Hematopoietic multipotent progenitor cell (in vitro differentiated cells): Measurements from ENCODE around the gene CLEC4A. TPM values are rescaled to one million over a fixed set of nuclear protein-coding genes. Genes with fewer than 3 reads are reported as not detected.
"Not testable (repeated sequence)": the region's sequence is repeated elsewhere in the genome, so short reads cannot be mapped to it uniquely, and the experiment has no call there.

Experiments used
- DNase-seq, 3 donors: peaks; one replicate each; pipeline ENCODE4 v3.0.0-alpha.2; 2011 to 2015; ENCODE audit warnings: low read depth in 2 of 3, low spot score in 2 of 3
- total RNA-seq: library from RNA; depleted of rRNA; stranded (reverse); fragments of >200 nt; gene quantifications from one replicate; pipeline ENCODE4 v1.2.3, GENCODE V29; 2012

Gene CLEC4A
- 0.27 TPM for total RNA-seq

DNA sequence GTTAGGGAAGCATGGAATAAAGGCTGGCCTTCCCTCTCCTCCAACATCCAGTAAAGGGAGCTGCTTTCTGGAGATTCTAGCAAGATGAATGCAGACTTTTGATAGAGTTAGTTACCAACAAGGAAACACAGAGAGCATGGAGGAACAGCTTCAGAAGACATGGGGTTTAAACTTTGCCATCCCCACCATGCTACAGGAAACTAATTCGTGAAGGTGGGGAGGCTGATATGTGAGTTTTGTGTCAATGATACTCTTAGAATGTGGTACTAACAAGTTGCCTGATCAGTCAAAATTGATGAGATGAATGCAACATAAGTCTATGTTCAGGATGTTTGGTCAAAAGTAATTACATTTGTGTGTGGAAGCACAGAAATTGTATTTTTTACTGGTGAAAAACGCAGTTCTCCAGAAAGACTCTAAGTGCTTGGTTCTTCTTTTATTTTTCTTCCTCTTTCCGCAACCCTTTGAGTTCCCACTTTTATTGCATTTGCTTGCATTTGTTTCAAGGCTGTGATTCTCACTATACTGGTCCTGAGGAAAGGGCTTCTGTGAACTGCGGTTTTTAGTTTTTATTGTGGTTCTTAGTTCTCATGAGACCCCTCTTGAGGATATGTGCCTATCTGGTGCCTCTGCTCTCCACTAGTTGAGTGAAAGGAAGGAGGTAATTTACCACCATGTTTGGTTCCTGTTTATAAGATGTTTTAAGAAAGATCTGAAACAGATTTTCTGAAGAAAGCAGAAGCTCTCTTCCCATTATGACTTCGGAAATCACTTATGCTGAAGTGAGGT is at the start of gene CLEC4A:
CLEC4A (plus strand) TSS at position 494 of the 789 bp plus-strand sequence; CDS start at position 756, 262 bp downstream.
- peak in 2 of 3 donors; percentile 75 to 92 for DNase-seq

DNA sequence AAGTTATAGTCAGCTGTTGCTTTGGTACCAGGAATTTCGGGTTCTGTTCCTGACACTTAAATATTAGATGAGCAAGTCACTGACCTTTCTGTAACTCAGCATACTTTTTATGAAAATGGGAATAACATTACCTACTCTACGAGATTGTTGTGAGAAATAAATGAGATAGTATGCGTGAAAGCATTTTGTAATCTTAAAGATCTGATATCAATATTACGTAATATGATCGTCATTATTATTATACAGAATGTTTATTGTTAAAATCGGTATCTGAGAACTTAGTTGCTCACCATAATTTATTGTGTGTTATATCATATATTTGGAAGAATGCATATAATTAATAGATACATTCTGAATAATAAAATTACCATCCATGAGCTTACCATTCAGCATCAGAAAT is 47.5 kb upstream of the CLEC4A start:
- DNase-seq = no peak

DNA sequence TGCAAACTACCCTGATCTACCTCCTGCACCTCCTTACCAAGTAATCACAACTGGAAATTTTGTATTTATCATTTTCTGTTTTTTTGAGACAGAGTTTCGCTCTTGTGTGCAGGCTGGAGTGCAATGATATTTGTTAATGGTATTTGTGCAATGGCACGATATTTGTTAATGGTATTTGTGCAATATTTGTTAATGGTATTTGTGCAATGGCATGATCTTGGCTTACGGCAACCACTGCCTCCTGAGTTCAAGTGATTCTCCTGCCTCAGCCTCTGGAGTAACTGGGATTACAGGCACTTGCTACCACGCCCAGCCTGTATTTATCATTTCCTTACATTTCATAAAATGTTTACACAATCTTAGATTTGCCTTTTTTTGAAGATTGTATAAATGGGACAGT is 47.1 kb upstream of the CLEC4A start:
- no peak for DNase-seq

DNA sequence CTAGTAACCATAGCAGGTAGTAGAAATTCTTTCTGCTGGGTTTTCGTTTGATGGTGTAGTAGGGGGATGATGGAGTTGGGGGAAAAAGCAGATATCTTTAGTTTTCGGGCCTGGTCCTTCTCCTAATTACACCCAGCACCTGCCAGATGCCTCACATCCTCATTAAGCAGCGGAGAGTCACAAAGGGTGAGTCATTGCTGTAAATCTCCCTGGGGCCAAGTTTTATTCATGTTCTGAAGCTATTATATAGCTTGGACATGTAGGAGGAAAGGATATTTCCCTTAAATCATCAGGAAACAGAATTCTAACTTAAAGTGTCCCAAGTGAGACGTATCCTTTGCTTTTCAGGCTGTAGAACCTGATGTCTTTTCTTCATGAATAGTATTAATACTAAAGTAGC is 46.2 kb upstream of the CLEC4A start:
- DNase-seq = no peak

DNA sequence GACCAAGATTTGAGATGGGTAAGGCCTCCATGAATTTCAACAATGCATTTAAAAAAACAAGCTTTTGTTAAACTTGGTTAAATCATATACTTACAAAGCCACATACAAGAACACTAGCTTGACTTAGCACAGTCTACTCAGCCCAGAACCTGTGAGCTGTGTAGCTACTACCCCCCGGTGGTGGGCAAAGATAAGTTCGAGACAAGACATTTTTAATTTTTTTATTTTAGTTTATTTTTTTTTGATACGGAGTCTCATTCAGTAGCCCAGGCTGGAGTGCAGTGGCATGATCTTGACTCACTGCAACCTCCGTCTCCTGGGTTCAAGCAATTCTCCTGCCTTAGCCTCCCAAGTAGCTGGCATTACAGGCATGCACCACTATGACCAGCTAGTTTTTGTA is 45.0 kb upstream of the CLEC4A start:
- DNase-seq = peak; percentile 37 to 86 (median 78)

DNA sequence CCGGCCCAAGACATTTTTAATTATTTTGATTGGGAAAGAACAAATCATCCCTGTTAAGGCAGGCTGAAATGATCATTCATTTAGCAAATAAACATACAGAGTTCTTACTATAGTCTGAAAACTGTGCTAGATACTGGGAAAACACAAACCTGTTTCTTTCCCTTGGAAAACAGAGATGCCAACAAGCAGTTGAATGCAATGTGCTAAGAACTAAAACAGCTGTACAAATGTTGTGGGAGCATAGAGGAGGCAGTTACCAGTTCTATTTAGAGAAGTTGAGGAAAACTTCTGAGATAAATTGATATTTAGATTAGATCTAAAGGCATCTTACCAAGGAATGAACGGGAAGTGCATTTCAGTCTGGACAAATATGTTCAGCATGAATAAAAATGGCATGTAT is 44.5 kb upstream of the CLEC4A start:
- DNase-seq = no peak

DNA sequence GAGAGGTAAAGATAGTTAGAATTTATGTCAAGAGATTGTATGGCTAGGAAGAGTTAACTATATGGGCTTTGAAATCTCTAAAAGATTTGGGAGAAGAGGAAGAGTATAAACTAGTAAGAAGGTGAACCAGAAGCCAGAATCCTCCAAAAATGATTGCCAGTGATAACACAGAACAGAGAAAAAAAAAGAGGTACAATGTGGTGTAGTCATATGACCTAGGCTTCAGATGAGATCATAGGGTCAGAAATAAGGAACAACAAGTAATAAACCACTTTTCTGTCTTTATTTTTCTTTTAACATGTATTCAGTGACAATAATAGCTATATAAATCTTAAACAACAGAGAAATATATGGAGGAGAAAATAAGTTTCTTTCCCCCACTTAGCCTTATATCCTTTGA is 43.3 kb upstream of the CLEC4A start:
- peak in 1 of 3 donors; percentile 57 for DNase-seq

DNA sequence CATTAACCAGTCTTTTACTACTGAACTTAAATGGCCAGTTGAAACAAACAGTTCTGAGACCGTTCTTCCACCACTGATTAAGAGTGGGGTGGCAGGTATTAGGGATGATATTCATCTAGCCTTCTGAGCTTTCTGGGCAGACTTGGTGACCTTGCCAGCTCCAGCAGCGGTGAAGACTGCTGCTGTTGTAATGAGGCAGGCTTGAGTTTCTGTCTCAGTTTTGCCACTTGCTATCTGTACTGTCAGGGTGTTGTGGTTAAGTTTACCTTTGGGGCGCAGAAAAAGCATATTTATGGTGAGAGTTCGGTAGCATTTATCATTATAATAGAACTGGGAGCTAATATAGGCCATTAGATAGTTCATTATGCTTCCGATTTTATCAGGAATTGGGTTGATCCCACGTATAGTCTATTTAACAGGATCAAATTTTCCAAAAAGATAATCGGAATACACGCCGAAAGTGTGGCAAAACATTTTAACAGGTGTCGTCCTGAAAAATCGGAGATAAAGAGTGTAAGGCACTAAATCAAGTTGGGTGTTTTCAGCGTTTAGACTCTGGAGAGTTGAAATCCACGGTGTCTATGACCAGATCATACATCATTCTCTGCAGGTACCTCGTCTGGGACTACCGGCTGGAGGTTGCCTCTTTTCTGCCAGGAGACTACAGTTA is 42.0 kb upstream of the CLEC4A start:
- DNase-seq = peak in 1 of 3 donors; percentile 12

DNA sequence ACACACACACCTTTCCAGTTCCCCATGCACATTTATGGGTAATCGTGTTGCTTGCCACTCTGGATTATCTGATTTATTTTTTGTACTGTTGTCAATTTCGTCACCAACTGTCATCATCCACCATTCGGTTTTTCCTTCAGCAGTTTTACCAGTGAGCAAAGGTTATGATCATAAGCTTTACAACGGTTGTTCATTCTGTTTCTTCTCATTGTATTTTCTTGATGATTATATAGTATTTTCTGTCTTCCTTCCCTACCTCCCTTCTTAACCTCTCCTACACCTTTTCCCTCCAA is 40.7 kb upstream of the CLEC4A start:
- DNase-seq = no peak

DNA sequence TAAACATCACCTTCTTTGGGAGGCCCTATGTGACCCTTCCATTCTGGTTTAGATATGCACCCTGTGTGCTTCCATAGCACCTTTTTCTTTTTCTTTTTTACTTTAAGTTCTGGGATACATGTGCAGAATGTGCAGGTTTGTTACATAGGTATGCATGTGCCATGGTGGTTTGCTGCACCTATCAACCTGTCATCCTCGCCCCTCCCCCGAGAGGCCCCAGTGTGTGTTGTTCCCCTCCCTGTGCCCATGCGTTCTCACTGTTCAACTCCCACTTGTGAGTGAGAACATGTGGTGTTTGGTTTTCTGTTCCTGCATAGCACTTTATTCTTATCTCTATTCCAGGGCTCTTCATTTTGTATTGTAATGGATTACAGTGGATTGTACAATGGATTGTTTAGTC is 39.1 kb upstream of the CLEC4A start:
- not testable (repeated sequence) for DNase-seq

DNA sequence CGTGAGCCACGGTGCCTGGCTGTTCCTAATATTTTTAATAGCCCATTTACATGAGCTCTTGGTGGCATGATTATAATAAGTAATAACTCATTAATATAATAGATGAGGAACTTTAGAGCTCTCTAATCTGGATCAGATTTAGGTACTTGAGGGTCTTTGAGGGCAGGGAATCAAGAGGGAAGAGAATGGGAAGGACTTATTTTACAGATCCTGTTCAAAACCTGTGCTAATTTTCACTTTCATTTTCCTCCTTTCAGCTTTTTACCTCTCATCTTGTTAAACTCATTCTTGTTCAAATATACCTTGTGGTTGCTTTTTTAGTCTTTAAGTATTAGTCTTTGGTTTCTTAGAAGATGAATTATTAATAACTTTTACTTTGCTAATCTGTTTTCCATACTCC is 35.8 kb upstream of the CLEC4A start:
- no peak for DNase-seq

DNA sequence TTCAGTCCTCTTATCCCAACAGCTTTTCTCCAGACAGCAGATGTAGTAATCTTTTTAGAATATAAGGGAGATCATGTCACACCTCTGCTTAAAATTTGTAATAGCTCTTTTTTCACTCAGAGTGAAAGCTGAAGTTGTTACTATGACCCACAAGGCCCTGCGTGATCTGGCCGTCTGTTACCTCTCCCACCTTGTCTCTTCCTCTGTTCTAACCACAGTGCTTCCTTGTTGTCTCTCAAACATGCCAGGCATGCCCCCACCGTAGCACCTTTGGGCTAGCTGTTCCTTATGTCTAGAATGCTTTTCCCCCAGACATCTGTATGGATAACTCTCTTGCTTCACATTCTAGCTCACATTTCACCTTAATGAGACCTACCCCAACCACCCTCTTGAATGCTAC is 34.8 kb upstream of the CLEC4A start:
- no peak for DNase-seq

DNA sequence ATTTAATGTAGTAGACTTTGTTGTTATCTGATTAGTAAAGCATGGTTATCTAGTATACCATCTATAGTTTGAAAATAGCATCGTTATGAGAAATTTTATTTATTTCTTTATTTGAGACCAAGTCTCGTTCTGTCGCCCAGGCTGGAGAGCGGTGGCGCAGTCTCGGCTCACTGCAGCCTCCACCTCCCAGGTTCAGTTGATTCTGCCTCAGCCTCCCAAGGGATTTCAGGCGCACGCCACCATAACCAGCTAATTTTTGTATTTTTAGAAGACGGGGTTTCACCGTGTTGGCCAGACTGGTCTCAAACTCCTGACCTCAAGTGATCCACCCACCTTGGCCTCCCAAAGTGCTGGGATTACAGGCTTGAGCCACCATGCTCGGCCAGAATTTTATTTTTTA is 34.1 kb upstream of the CLEC4A start:
- not testable (repeated sequence) for DNase-seq

DNA sequence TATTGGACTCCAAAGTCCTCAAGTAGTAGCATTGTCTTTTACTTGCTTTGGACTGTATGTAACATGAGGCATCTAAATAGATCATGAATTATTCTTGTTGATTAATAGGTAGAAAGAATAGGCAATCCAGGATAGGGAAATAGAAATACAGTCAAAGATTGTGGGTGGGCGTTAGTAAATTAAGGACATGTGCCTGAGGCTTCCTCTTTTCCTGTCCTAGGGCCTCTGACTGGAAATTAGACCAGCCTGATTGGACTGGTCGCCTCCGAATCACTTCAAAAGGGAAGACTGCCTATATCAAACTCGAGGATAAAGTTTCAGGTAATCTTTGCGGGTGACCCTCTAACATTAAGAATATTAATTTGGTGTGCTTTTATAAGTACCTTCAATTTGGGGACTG is 33.7 kb upstream of the CLEC4A start:
- DNase-seq = no peak

DNA sequence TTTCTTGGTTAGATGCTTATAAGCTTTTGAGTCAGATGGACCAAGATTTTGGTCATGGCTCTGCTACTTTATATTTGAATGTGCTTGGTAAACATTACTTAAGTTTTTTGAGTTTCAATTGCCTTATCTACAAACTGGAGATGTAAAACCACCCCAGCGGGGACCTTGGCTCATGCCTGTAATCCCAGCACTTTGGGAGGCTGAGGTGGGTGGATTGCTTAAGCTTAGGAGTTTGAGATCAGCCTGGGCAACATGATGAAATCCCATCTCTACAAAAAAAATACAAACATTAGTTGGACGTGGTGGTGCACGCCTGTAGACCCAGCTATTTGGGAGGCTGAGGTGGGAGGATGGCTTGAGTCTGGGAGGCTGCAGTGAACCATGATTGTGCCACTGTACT is 30.1 kb upstream of the CLEC4A start:
- no peak for DNase-seq

DNA sequence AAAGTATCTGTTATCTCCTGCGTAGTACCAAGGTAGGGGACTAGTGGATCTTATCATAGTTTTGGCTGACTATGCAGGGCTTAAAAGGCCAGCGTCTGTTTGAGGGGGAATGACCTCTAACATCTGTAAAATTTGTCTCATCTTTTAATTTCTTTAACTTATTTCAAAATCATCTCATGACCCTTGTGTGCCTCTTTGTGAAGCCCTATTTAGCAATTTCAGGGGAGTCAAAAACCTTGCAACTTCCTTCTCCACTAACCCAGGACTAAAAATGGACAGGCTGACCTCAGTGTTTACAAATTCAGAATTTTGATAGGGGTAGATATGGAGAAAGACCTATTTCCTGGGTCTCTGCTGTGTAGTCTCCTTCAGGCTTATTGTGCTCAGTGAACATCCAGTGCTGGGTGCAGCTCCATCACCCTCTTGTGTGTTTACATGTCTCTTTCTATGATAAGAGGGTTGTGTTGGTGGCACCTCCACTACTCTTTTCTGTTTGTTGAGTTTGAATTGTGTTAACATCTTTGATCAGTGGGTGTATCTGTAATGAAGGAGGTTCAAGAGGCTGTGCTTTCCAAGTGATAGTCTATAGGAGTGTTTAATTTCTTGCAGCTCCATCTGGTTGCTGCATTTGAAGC is 27.0 kb upstream of the CLEC4A start:
- DNase-seq = no peak

DNA sequence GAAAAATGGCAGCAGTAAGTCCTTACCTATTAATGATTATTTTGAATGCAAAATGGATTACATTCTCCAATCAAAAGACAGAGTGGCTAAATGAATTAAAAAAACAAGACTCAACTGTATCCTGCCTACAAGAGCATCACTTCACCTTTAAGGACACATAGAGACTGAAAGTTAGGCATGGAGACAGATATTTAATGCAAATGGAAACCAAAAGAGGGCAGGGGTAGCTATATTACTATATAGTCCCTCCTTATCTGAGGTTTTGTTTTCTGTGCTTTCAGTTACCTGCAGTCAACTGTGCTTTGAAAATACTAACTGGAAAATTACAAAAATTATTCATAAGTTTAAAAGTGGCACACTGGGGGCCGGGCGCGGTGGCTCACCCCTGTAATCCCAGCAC is 24.2 kb upstream of the CLEC4A start:
- no peak for DNase-seq

DNA sequence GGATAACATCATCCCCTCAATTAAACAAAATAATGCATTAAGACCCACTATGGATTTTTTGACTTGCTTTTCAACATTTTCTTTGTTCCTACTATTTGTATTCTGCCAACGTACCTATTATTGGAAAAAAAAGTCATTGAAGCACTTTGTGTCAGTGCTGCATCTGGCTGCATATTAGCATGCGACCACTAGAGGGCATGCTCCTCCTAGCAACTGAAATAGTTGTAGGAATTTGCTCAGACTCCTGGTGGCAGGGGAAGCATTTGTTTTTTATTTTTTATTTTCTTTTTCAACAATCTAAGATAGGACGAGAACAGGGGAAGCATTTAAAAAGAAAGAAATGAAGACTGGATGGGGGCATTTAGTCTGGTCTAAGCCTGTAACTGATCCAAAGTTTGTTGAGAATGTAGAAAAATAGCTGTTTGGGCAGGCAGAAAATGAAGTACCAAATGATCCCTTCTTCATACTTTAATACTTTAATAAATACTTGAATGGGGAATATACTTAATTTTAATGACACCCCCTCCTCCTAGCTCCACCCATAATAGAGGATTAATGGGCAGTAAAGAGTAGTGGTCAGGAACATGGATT is 14.5 kb upstream of the CLEC4A start:
- DNase-seq = peak; percentile 56 to 85 (median 71)

DNA sequence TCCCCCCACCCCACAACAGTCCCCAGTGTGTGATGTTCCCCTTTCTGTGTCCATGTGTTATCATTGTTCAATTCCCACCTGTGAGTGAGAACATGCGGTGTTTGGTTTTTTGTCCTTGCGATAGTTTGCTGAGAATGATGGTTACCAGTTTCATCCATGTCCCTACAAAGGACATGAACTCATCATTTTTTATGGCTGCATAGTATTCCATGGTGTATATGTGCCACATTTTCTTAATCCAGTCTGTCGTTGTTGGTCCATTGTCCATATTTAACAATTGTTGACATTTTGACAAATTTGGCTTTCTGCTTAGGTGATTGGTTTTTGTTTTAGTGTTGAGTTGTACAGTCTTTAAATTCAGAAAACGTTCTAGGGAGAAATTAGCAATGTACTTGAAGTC is 10.3 kb upstream of the CLEC4A start:
- DNase-seq = not testable (repeated sequence)

DNA sequence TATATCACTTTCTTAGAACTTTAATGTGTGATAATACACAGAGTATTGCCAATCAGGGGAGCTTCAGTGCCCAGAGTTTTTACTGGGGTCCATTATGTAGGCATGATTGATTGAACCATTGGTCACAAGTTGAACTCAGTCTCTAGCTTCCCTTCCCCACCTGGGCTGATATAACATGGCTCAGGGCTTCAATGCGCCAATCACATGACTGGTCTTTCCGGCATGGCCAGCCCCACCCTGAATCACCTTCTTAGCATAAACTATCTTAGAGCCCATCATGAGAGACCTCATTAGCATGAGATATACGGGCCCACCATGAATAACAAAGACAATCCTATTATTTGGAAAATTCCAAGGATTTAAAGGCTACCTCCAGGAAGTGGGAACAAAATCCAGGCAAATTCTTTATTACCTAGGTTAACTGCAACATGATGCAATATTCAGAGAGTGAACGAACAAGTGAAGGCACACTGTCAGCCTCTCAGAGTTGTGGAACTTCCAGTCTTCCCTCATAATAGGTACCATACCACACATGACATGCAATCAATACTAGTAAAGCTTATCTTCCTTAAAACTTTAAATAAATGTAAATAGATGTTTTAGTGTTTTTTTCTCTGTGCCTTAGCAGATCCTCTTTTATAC is 3.2 kb upstream of the CLEC4A start:
- no peak for DNase-seq

DNA sequence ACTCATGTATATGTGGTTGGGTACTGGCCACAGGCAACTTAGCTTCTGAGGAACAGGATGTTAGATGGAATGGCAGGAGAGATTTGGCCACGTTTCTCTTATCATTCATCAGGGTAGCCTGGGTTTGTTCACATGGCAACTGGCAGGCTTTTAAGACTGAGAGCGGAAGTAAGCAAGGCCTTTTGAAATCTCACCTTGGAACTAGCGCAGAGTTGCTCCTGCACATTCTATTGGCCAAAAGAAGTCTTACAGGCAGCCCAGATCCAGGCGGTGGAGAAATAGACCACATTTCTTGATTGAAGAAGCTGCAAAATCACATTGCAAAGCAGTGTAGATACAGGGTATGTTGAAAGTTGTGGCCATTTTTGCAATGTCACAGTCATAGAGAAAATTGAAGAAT is 3.7 kb downstream of the CLEC4A start:
- DNase-seq = peak in 1 of 3 donors; percentile 17
